Stimulated activated CD8-positive, alpha-beta memory T cell treated with anti-CD3 and anti-CD28 coated beads, Interleukin-12 subunit alpha, Interleukin-12 subunit beta, amount 100 ng/mL, for 24 hours (primary cell): Measurements from ENCODE around the gene STPG1.

ENCODE experiments used
- DNase-seq: peaks from one replicate; pipeline ENCODE4 v3.0.0-alpha.2; 2020; ENCODE audit errors: extremely low read depth

Gene STPG1

GRCh38 chr1:24369801-24370200, 43.8 kb downstream of the STPG1 start:
- no peak for DNase-seq

GRCh38 chr1:24369199-24369598, 44.4 kb downstream of the STPG1 start:
- DNase-seq = no peak

- DNase-seq = no peak
Observed at GRCh38 chr1:24366707-24367106, 46.9 kb downstream of the STPG1 start.

GRCh38 chr1:24364975-24365678, 48.5 kb downstream of the STPG1 start:
- no peak for DNase-seq

- no peak for DNase-seq
Observed at GRCh38 chr1:24364605-24364974, 49.0 kb downstream of the STPG1 start.

GRCh38 chr1:24363994-24364393, 49.6 kb downstream of the STPG1 start:
- no peak for DNase-seq

- DNase-seq = no peak
Observed at GRCh38 chr1:24362982-24363614, 50.5 kb downstream of the STPG1 start.

- DNase-seq = no peak
Observed at GRCh38 chr1:24362396-24362795, 51.2 kb downstream of the STPG1 start.

- no peak for DNase-seq
Observed at GRCh38 chr1:24361811-24362210, 51.8 kb downstream of the STPG1 start.

- DNase-seq = no peak
Observed at GRCh38 chr1:24360681-24361080, 52.9 kb downstream of the STPG1 start.

- no peak for DNase-seq
Observed at GRCh38 chr1:24357038-24357437, 56.5 kb downstream of the STPG1 start.

GRCh38 chr1:24355466-24355865, 58.1 kb downstream of the STPG1 start:
- no peak for DNase-seq

GRCh38 chr1:24353292-24353891, 60.2 kb downstream of the STPG1 start:
- no peak for DNase-seq

- no peak for DNase-seq
Observed at GRCh38 chr1:24351918-24352627, 61.5 kb downstream of the STPG1 start.

- DNase-seq = no peak
Observed at GRCh38 chr1:24351247-24351646, 62.3 kb downstream of the STPG1 start.

GRCh38 chr1:24349891-24350290, 63.7 kb downstream of the STPG1 start:
- no peak for DNase-seq

GRCh38 chr1:24348196-24348595, 65.4 kb downstream of the STPG1 start:
- DNase-seq = no peak

GRCh38 chr1:24347159-24347934, 66.2 kb downstream of the STPG1 start:
- DNase-seq = no peak

GRCh38 chr1:24345334-24345733, 68.2 kb downstream of the STPG1 start:
- DNase-seq = no peak

GRCh38 chr1:24344090-24344742, 69.4 kb downstream of the STPG1 start:
- DNase-seq = no peak

- DNase-seq = no peak
Observed at GRCh38 chr1:24343412-24344089, 70.0 kb downstream of the STPG1 start.
